ENCODE measurements around the gene LMNB1.

LMNB1 gene

GRCh38 chr5:126763371-126763770 is 13.6 kb upstream of the LMNB1 start:
- no peak for TF ChIP-seq ZNF214 (tag by site-specific recombination; IDR thresholded peaks at IDR 0.05; ENCODE audit: borderline replicate concordance)
- TF ChIP-seq ZNF223 (tag by site-specific recombination; IDR thresholded peaks at IDR 0.05), result no peak
- TF ChIP-seq ZFP37 (tag by site-specific recombination; IDR thresholded peaks at IDR 0.05), result no peak
- no peak for TF ChIP-seq ZNF274 (IDR thresholded peaks at IDR 0.05; ENCODE audit: low read length)
- no peak for TF ChIP-seq ZNF274 (tag by site-specific recombination; IDR thresholded peaks at IDR 0.05; ENCODE audit: borderline replicate concordance)
- no peak for TF ChIP-seq GLI4 (tag by site-specific recombination; IDR thresholded peaks at IDR 0.05)
- no peak for TF ChIP-seq KLF10 (tag by site-specific recombination; IDR thresholded peaks at IDR 0.05)
- TF ChIP-seq EGR2 (tag by site-specific recombination; IDR thresholded peaks at IDR 0.05; ENCODE audit: low read depth), result no peak
- TF ChIP-seq IKZF3 (tag by site-specific recombination; IDR thresholded peaks at IDR 0.05), result no peak
- no peak for TF ChIP-seq ZFP41 (tag by site-specific recombination; IDR thresholded peaks at IDR 0.05; ENCODE audit: borderline replicate concordance)
- TF ChIP-seq WT1 (tag by site-specific recombination; IDR thresholded peaks at IDR 0.05), result no peak
- Histone ChIP-seq H3K4me1 (ENCODE audit: control insufficient read depth, insufficient read depth, low read length) (0 out of 2 replicates have a peak, but pooled peaks cover 2% of the 10 kb centered on the region), H3K36me3 (ENCODE audit: control insufficient read depth in 2 of 2, insufficient read depth in 1 of 2, low read length in 2 of 2) (no peaks in the 10 kb centered on the region), H3K9me3 (ENCODE audit: control insufficient read depth, insufficient read depth, low read depth, low read length) (no peaks in the 10 kb centered on the region), H3K4me3 (ENCODE audit: low read depth, low read length) (no peak overlapping the region), H3K27ac (ENCODE audit: extremely low read depth, low read depth, low read length) (no peak overlapping the region)
- ChIA-PET CTCF (interaction anchor here (0.8 kb wide), 1 partner anchor 15 kb away, joined by 3 read pairs; no protein-coding TSS in a partner anchor), POLR2A (interaction anchor here (0.9 kb wide), 1 partner anchor 15 kb away, joined by 3 read pairs; no protein-coding TSS in a partner anchor)

- Histone ChIP-seq H3K9me3 (ENCODE audit: control insufficient read depth, insufficient read depth, low read depth, low read length) (no peaks in the 10 kb centered on the region), H3K4me1 (ENCODE audit: control insufficient read depth, insufficient read depth, low read length) (no peaks in the 10 kb centered on the region), H3K27ac (ENCODE audit: extremely low read depth, low read depth, low read length) (no peak overlapping the region), H3K4me3 (ENCODE audit: low read depth, low read length) (no peak overlapping the region), H3K36me3 (ENCODE audit: control insufficient read depth in 2 of 2, insufficient read depth in 1 of 2, low read length in 2 of 2) (no peaks in the 10 kb centered on the region)
- ChIA-PET POLR2A (interaction anchor here (0.9 kb wide), 1 partner anchor 8 kb away, joined by 3 read pairs; no protein-coding TSS in a partner anchor), CTCF (interaction anchor here (0.6 to 2.1 kb wide), 4 partner anchors 9 to 1736 kb away, joined by 3 to 6 read pairs (median 4); no protein-coding TSS in a partner anchor)
- TF ChIP-seq ZNF518A (tag by site-specific recombination; conservative IDR thresholded peaks at IDR 0.05; ENCODE audit: low read depth) (no peak), PRDM1 (tag by site-specific recombination; IDR thresholded peaks at IDR 0.05) (no peak), ZNF830 (tag by site-specific recombination; IDR thresholded peaks at IDR 0.05; ENCODE audit: low read depth) (no peak), ZNF658 (tag by site-specific recombination; IDR thresholded peaks at IDR 0.05) (no peak), ZNF416 (tag by site-specific recombination; IDR thresholded peaks at IDR 0.05) (no peak), ZNF169 (tag by site-specific recombination; IDR thresholded peaks at IDR 0.05) (no peak), ZNF394 (tag by site-specific recombination; IDR thresholded peaks at IDR 0.05; ENCODE audit: borderline replicate concordance) (no peak), PRDM4 (tag by site-specific recombination; IDR thresholded peaks at IDR 0.05) (no peak), ZNF266 (tag by site-specific recombination; IDR thresholded peaks at IDR 0.05; ENCODE audit: low read depth) (no peak), ZNF596 (tag by site-specific recombination; IDR thresholded peaks at IDR 0.05) (no peak), PRDM2 (tag by site-specific recombination; IDR thresholded peaks at IDR 0.05; ENCODE audit: borderline replicate concordance) (no peak), ZNF76 (tag by site-specific recombination; IDR thresholded peaks at IDR 0.05; ENCODE audit: borderline replicate concordance, low read depth) (no peak)
These were observed 7.2 kb upstream of the LMNB1 start for GRCh38 chr5:126769703-126770102.
